CD4-positive, alpha-beta T cell treated with Interleukin-15 for 1 hour (primary cell): ENCODE data around the gene UBAP2.

Experiments used
- DNase-seq: peaks from one replicate; pipeline ENCODE4 v3.0.0-alpha.2; 2020

UBAP2 gene

DNA sequence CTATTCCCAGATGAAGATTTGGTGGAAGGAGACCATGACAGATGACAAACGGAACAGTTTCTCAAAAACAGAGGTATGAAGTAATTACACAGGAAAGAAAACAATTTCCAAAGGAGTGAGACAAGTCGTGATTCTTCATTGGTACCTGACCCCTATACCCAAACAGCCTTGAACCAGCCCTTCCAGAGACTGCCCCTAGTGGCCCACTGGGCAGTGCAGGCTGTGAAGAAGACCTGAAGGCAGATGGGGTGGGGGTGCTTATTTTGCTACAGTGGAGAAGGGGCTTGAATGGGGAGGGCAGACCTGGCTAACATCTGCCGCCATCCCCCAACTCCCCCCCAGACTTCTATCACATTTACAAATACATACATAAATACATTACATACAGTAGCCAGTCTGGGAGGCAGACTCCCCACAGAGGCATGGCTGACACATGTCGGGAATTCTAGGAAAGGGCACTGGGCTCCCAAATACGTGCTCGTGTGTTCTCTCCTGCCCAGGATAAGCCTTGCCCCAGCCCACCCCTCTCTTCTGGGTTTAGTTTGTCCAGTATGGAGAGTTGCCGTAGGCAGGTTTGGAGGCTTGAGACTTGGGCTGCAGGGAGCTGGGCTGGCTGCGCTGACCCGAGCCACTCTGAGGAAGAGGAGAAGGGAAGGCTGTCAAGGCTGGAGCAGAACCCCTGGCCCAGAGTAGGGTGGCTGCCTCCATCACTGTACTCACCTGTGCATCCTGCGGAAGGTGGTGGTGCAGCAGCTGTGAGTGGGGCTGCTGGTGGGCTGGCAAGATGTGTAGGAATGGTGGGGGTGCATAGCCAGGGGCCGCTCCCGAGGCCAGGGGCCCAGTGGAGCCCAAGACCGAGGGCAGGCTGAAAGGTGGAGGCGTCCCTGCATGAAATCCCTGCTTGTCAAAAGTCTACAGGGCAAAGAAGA, 126.5 kb downstream of the UBAP2 start:
- DNase-seq, result no peak

DNA sequence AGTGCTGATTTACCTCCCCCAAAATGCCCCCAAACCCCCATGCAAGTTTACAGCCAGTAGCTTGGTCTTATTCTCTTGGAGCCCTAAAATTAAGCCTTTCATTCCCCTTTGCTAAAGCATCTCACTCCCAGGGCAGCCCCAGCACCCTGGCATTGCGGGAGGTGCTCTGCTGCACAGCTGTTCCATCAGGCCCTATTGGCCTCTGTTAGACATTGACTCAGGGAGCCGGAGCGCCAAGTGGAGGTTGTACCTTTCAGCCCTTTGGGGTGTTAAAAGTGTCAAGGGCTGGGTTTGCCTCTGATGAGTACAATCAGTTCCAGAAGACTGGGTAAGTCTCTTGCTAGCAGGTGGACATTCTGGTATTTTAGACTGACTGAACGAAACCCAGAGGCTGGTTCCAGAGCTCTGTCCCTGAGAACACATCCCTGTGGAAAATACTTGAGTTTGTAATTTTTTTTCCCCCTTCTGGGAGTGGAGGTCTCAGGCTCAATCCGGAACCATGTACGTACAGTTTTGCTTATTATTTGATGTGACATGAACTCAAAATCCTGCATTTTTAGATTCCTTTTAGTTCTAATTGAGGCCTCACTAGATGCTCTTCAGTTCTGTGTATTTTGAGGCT, 129.3 kb downstream of the UBAP2 start:
- no peak for DNase-seq

GRCh38 chr9:33917036-33917435, 131.7 kb downstream of the UBAP2 start:
- no peak for DNase-seq

GRCh38 chr9:33914887-33915628, 133.6 kb downstream of the UBAP2 start:
- DNase-seq, result no peak

- no peak for DNase-seq
These were observed 135.1 kb downstream of the UBAP2 start for GRCh38 chr9:33913541-33913940.

DNA sequence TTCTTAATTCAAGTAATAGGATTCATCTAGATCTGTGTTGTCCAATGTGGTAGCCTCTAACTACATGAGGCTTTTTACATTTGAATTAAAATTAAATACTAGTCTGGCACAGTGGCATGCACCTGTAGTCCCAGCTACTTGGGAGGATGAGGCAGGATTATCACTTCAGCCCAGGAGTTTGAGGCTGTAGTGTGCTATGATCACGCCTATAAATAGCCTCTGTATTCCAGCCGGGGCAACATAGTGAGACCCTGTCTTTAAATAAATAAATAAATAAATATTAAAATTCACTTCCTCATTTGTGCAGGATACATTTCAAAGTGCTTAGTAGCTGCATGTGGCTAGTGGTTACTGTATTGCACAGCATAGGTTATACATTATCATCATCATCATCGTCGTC, 139.9 kb downstream of the UBAP2 start:
- no peak for DNase-seq

GRCh38 chr9:33908114-33908513, 140.6 kb downstream of the UBAP2 start:
- no peak for DNase-seq

DNA sequence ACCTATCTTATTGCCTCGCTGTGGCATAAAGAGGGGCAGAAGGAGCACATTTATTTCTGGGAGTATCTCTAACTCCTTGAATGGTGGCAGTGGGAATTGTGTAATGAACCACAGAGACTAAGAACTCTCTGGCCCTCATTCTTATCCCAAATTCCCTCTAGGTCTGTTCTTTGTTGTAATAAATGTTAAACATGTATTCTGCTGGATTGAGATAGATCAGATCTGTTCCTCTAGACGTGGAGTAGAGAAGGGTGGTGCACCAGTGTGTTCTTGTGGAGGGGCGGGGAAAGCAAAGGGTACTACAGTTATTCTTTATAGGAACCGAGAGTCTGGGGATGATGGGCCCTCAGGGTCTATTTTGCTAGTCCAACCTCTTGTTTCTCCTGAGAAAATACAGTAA, 141.3 kb downstream of the UBAP2 start:
- DNase-seq, result no peak

GRCh38 chr9:33906769-33907168, 141.9 kb downstream of the UBAP2 start:
- DNase-seq, result no peak

- no peak for DNase-seq
These were observed 143.6 kb downstream of the UBAP2 start for GRCh38 chr9:33905137-33905536.

DNA sequence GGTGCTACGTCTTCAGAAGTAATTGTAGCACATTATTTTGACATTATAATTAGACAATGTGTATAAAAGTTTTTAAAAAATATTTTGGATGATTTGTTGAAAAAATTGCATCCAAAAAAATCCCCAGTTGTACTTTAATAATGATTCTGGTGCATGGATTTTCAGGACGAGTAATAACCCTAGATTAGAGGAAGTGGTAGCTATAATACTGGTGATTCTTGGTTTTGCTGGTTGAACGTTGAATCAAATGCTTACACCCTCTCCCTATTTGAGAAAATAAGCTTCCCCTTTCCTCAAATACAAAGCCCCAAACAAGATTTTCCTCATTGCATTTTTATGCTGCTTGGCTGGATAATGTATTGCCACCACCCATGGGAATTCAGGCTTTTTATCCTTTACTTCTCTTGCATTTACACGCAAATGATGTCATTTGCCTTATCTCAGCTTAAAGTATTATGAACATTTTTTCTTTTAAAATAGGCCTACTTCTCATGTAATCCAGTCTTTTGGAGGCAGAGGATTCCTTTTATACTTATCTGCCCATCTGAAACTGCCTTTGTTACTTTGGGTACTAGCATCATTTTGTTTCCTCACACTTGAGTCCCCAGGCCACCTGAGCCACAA, 145.4 kb downstream of the UBAP2 start:
- DNase-seq, result no peak

DNA sequence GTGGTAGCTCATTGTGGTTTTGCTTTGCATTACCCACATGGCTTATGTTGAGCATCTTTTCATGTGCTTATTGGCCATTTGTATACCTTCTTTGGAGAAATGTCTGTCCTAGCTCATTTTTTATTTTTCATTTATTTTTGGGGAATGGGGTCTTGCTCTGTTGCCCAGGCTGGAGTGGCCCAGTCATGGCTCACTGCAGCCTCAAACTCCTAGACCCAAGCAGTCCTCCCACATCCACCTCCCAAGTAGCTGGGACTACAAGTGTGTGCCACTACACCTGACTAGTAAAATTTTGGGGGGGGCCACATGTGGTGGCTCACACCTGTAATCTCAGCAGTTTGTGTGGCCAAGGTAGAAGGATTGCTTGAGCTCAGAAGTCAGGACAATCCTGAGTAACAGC, 154.4 kb downstream of the UBAP2 start:
- DNase-seq, result no peak

DNA sequence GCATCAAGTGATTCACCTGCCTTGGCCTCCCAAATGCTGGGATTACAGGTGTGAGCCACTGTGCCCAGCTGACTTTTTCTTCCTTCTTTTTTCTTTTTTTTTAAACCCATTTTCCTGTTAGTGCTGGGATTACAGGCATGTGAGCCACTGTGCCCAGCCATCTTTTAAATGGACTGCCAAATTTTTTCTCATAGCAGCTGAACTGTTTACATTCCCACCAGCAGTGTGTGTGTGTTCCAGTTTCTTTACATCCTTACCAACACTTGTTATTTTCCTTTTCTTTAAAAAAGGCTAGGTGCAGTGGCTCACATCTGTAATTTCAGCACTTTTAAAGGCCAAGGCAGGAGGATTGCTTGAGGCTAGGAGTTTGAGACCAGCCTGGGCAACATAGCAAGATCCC, 154.8 kb downstream of the UBAP2 start:
- no peak for DNase-seq

DNA sequence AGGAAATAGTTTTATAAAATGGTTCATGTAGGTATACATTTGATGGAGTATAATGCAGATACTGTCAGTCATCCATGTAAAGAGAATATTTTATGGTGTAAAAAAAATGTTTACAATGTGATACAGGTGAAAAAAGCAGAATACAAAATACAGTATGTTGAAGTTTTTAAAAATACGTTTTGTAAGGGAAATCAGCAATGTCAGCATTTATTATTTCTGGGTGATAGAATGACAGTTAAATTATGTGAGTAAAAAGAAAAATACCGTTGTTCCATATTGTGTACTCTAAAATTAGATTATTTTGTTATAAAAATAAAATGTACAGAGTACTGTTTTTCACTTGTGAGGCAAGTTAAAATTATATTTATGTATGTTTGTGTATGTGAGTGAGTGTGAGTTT, 162.7 kb downstream of the UBAP2 start:
- no peak for DNase-seq

DNA sequence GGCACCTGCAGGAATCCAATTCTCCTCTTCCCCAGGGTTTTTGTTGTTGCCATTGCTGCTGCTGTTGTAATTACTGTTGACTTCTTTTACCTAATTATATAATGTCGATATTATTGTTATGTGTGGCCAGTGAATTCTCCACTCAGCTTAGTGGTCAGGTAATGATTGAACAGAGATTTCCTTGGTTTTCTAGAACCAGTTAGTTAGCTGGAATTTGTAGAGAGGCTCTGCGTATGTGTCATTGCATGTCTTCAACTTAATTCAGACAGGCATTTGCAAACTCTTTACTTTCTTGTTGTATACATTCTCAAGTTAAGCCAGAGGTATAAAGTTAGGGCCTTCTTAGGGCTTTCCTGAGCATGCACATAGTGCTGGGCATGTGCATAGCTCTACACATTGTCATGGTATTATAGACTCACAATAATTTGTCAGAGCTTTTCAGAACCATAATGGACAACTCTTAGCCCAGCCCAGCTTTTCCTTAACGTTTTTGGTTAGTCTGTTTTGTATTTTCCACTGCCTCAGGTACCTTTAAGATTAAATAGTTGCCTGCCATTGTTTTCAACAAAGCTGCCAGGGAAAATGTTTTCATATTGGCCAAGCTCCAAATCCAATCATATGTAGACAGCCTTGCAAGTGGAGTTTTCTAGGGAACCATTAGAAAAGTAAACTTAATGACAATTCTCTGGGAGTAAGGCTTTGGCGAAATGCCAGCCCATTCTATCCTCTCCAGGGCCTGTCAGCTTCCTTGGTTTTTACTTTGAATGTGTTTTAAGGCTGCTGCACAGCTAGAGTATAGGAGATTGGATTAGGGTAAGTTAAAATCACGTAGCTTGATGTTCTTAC, 163.6 kb downstream of the UBAP2 start:
- DNase-seq, result no peak

GRCh38 chr9:33881635-33882034, 167.1 kb downstream of the UBAP2 start:
- DNase-seq, result no peak

DNA sequence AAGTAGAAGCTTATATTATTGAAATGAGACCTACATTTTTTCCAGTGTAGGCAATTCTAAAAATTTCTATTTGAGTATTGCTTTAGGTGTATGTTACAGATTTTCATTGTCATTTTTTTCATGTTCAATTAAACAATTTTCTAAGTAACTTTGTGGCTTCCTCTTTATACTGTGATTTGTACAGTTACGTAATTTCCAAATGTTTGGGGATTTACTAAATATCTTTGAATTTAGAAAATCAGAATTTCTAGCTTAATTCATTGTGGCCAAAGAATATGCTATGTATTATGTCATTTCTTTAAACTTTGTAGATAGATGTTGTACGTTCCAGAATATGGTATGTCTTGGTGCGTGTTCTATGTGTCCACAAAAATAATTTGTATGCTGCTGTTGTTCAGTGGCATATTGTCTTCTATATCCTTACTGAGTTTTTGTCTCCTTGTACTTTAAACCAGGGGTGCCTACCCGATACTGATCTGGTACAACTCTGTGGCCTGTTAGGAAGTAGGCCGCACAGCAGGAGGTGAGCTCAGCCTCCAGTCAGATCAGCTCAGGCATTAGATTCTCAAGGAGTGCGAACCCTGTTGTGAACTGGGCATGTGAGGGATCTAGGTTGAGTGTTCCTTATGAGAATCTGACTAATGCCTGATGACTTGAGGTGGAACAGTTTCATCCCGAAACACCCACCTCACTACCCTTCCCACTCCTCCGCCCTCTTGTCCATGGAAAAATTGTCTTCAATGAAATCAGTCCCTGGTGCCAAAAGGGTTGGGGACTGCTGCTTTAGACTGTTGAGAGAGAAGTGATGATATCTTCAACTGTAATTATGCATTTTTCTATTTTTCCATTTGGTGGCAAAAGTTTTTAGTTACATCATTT, 168.2 kb downstream of the UBAP2 start:
- DNase-seq, result no peak

GRCh38 chr9:33878691-33879366, 169.9 kb downstream of the UBAP2 start:
- no peak for DNase-seq

DNA sequence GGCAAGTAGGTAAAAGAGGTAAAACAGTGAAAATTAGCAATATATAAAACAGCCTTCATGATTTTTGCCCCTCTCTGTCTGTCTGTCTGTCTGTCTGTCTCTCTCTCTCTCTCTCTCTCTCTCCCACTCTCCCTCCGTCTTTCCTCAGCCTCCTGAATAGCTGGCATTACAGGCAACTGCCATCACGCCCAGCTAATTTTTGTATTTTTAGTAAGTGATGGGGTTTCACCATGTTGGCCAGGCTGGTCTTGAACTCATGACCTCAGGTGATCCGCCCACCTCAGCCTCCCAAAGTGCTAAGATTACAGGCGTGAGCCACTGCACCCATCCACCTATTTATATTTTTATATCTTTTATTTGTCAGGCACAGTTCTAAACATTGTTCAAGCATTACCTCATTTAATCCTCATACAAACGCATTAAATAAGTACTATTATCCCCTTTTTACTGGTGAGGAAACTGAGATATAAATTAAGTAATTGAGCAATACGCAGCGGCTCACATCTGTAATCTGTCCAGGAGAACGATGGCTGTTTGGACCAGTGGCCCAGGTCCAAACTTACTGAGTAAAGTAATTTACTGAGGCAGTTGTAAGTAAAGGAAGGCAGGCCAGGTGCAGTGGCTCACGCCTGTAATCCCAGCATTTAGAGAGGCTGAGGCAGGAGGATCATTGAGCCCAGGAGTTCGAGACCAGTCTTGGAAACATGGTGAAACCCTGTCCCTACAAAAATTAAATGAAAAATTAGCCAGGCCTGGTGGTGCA, 170.8 kb downstream of the UBAP2 start:
- DNase-seq, result no peak
